K562 (cell line): ENCODE measurements around the gene CSNK2A1. TPM values are rescaled to one million over a fixed set of nuclear protein-coding genes. Genes with fewer than 3 reads are reported as not detected.

Experiments used
- ATAC-seq: fragments of 200-7000 bp; cut with Tn5 transposase; 3 replicates; pipeline ENCODE4 v1.9.1; 2020; ENCODE audit warnings: moderate library complexity
- BruUV-seq: library from RNA; stranded (reverse); fragments of 400-500 nt; replicated peaks from 2 replicates; lab custom pipeline; 2021; lab: Mats Ljungman, UMichigan
- CTCF ChIA-PET: fragments of 300-600 bp; formaldehyde crosslinking; extraction: SDS; loops from one replicate; lab custom pipeline; 2021; ENCODE audit warnings: low intra/inter-chr PET ratio; lab: Yijun Ruan, JAX
- POLR2A ChIA-PET: fragments of 300-600, 350-650 bp; sonication (Branson Sonifier 250); formaldehyde crosslinking; extraction: SDS; loops from one replicate; lab custom pipeline; 2021; ENCODE audit warnings: antibody characterized with exemption, inconsistent platforms; lab: Yijun Ruan, JAX
- DNase-seq, 4 experiments: peaks; one replicate each; pipeline versions ENCODE4 v3.0.0 to v3.0.0-alpha.2; 2011 to 2018; ENCODE audit warnings: low spot score in 3 of 4, mixed read lengths in 3 of 4; ENCODE audit errors: extremely low read depth in 1 of 4
- FAIRE-seq: peaks from 2 replicates; lab custom pipeline; 2011; peaks lifted over from hg19 to GRCh38; lab: Jason Lieb, UNC
- H2AFZ ChIP-seq: 2 replicates; pipeline ENCODE4 v1.6.0; 2011; ENCODE audit warnings: low read depth, low read length, control low read depth, inconsistent platforms
- H3K27ac ChIP-seq: fragments of 200-600 bp; 3 replicates; pipeline ENCODE4 v1.8.0; 2011; ENCODE audit warnings: low read depth, mild to moderate bottlenecking, control low read depth, inconsistent platforms, low read length, moderate library complexity, mixed read lengths; ENCODE audit errors: extremely low read depth
- H3K27me3 ChIP-seq, 2 experiments: fragments of 300-600 bp in 1 of 2; 2 replicates in 1 of 2; 3 replicates in 1 of 2; pipeline versions ENCODE4 v1.6.0 to v1.8.0; 2011; ENCODE audit warnings: inconsistent platforms in 2 of 2, low read length in 2 of 2, mild to moderate bottlenecking in 1 of 2, mixed read lengths in 1 of 2, moderate library complexity in 1 of 2; ENCODE audit not compliant: control insufficient read depth in 2 of 2, insufficient read depth in 2 of 2
- H3K36me3 ChIP-seq: fragments of 300-600 bp; 3 replicates; pipeline ENCODE4 v1.8.0; 2011; ENCODE audit warnings: mild to moderate bottlenecking, low read length, inconsistent platforms; ENCODE audit not compliant: control insufficient read depth, insufficient read depth
- H3K4me1 ChIP-seq, 2 experiments: fragments of 200-600 bp in 1 of 2; replicated peaks in 1 of 2; 2 replicates in 1 of 2; 3 replicates in 1 of 2; pipeline versions ENCODE4 v1.5.1 to v1.8.0; 2011; ENCODE audit warnings: inconsistent platforms in 2 of 2, low read length in 2 of 2, mild to moderate bottlenecking in 1 of 2, mixed read lengths in 1 of 2, moderate library complexity in 1 of 2; ENCODE audit not compliant: control insufficient read depth in 2 of 2, insufficient read depth in 2 of 2
- H3K4me2 ChIP-seq: 2 replicates; pipeline ENCODE4 v1.6.1; 2011; ENCODE audit warnings: low read length, control low read depth, inconsistent platforms, mixed read lengths; ENCODE audit not compliant: insufficient read depth
- H3K4me3 ChIP-seq: fragments of 200-600 bp; sonication (generic), shearing (Covaris generic); 2 replicates; pipeline ENCODE4 v1.5.1; 2016; ENCODE audit warnings: control low read depth, inconsistent platforms
- H3K79me2 ChIP-seq: fragments of 200-600 bp; 3 replicates; pipeline ENCODE4 v1.8.0; 2011; ENCODE audit warnings: low read length, inconsistent platforms; ENCODE audit not compliant: control insufficient read depth, insufficient read depth
- H3K9ac ChIP-seq, 2 experiments: 2 replicates each; pipeline versions ENCODE4 v1.6.0 to v1.6.1; 2011; ENCODE audit warnings: low read depth in 2 of 2, low read length in 2 of 2, control low read depth in 1 of 2, inconsistent platforms in 1 of 2, mild to moderate bottlenecking in 1 of 2, mixed read lengths in 1 of 2; ENCODE audit not compliant: insufficient read depth in 1 of 2
- H3K9me1 ChIP-seq: one replicate; pipeline ENCODE4 v1.6.0; 2011; ENCODE audit warnings: inconsistent platforms, mild to moderate bottlenecking, low read length, moderate library complexity; ENCODE audit not compliant: control insufficient read depth, insufficient read depth
- H3K9me3 ChIP-seq: replicated peaks from 2 replicates; pipeline ENCODE4 v1.5.1; 2011; ENCODE audit warnings: low read depth, low read length, inconsistent platforms; ENCODE audit not compliant: control insufficient read depth, insufficient read depth
- H4K20me1 ChIP-seq: replicated peaks from 2 replicates; pipeline ENCODE4 v1.6.1; 2011; ENCODE audit warnings: low read length, inconsistent platforms, mixed read lengths; ENCODE audit not compliant: control insufficient read depth, insufficient read depth
- ARHGAP35 ChIP-seq: fragments of 450-650 bp; IDR thresholded peaks from 2 replicates; pipeline ENCODE4 v1.6.1; 2018; ENCODE audit not compliant: partially characterized antibody
- DIDO1 ChIP-seq: fragments of 450-650 bp; IDR thresholded peaks from 2 replicates; pipeline ENCODE4 v1.6.1; 2016; ENCODE audit warnings: low read depth, missing biosample characterization, missing genetic modification characterization
- ESRRA ChIP-seq: fragments of 450-650 bp; IDR thresholded peaks from 2 replicates; pipeline ENCODE4 v1.6.1; 2014; ENCODE audit warnings: low read depth, mild to moderate bottlenecking, moderate library complexity, borderline replicate concordance
- RBM25 ChIP-seq: fragments of 200-400 bp; formaldehyde crosslinking; IDR thresholded peaks from 2 replicates; pipeline ENCODE4 v1.6.1; 2018; ENCODE audit warnings: low read length, low read depth, moderate library complexity; ENCODE audit not compliant: severe bottlenecking
- TFAM ChIP-seq: fragments of 250-450 bp; sonication (Bioruptor Pico); conservative IDR thresholded peaks from 2 replicates; pipeline ENCODE4 v1.5.0; 2021; ENCODE audit warnings: mild to moderate bottlenecking, moderate library complexity
- ZBTB33 ChIP-seq: sonication (generic); formaldehyde crosslinking; IDR thresholded peaks from 2 replicates; pipeline ENCODE4 v1.8.1; 2023; ENCODE audit warnings: mild to moderate bottlenecking, missing genetic modification reagents
- WGBS: fragments of 100-300 bp; shearing (Covaris generic); methylation state at CpG from one replicate; pipeline ENCODE4 v1.1.6; 2016; ENCODE audit warnings: low coverage, mixed read lengths; ENCODE audit not compliant: insufficient coverage; ENCODE audit errors: missing lambda C conversion rate; 5-methylcytosine and 5-hydroxymethylcytosine counted together
- in situ Hi-C: fragments of 300-500 bp; cut with MboI; formaldehyde crosslinking; loops from 4 replicates; pipeline ENCODE4 v1.15.0; 2018; ENCODE audit warnings: inconsistent platforms, mixed read lengths
- intact Hi-C: fragments of 100-400 bp; cut with micrococcal nuclease; formaldehyde crosslinking; loops from 2 replicates; pipeline ENCODE4 v1.14.2; 2022
- polyA plus RNA-seq, 8 experiments: library from polyadenylated mRNA; depleted of rRNA in 4 of 8; stranded (reverse) in 5 of 8; unstranded in 3 of 8; fragments of >200 nt; fragmentation: Nextera tagmentation in 2 of 8; fragmentation: Illumina TruSeq in 1 of 8; extraction: Ambion mirVana in 2 of 8; extraction: Trizol in 1 of 8; gene quantifications; 2 replicates each; pipeline versions ENCODE4 v1.2.1 to v1.2.3, GENCODE V29; 2011 to 2014; ENCODE audit warnings: inconsistent platforms in 1 of 8, missing spikeins in 1 of 8
- total RNA-seq, 7 experiments: library from RNA; depleted of rRNA in 6 of 7; stranded (reverse); fragments of >200 nt in 6 of 7; fragmentation: Illumina TruSeq in 2 of 7; extraction: Trizol in 2 of 7; gene quantifications; 2 replicates each; pipeline versions ENCODE4 v1.2.1 to v1.2.3, GENCODE V29; 2011 to 2021; ENCODE audit warnings: low replicate concordance in 1 of 7

The CSNK2A1 gene
- total and polyA plus RNA-seq, 9 of the 15 experiments (the other 6 are each of a cell fraction or from before 2014, with no cell fraction given): 71.0 to 251 (median 103) TPM

GRCh38 chr20:568673-569415, 25.3 kb upstream of the CSNK2A1 start:
- Histone ChIP-seq H3K9ac (peak overlapping the region in 1 of 2 experiments; percentile 55; a peak in 1 of 4 replicates), H3K4me3 (no peak overlapping the region), H3K9me1 (no peaks in the 10 kb centered on the region), H4K20me1 (no peaks in the 10 kb centered on the region), H3K9me3 (no peaks in the 10 kb centered on the region), H3K27me3 (peaks cover 0 to 4% of the 10 kb centered on the region in 2 experiments; a peak in 1 of 5 replicates), H2AFZ (peak overlapping the region; percentile 50; the same call in 1 of the 2 replicates), H3K4me1 (peaks cover 10 to 17% of the 10 kb centered on the region in 2 experiments; a peak in 4 of 5 replicates), H3K79me2 (no peaks in the 10 kb centered on the region), H3K36me3 (no peaks in the 10 kb centered on the region), H3K27ac (no peak overlapping the region), H3K4me2 (peak overlapping the region; percentile 52; the same call in 1 of the 2 replicates)
- intact Hi-C loops: no loop called here
- ATAC-seq: no peak
- WGBS: 55% methylated on average over 14 of the region's 14 CpGs
- ChIA-PET CTCF (no interaction called here), POLR2A (interaction anchor here (0.5 to 0.8 kb wide), 3 partner anchors 54 to 107 kb away, joined by 3 read pairs; partner anchors contain the start of gene TBC1D20)
- DNase-seq: no peak
- in situ Hi-C loops: no loop called here
- no peak for FAIRE-seq
- no TSS peak for BruUV-seq
- TF ChIP-seq TFAM: no peak
- TF ChIP-seq DIDO1 (tag): no peak
- TF ChIP-seq ARHGAP35: no peak
- 0 out of 2 replicates have a peak, but pooled peaks have one; percentile 23 for TF ChIP-seq ESRRA
- peak; percentile 63; the same call in 1 of the 2 replicates for TF ChIP-seq ZBTB33 (CRISPR knock-in tag)
- TF ChIP-seq RBM25: peak; percentile 7
